IMR-90 (cell line): ENCODE data around the gene SIAH1. TPM values are rescaled to one million over a fixed set of nuclear protein-coding genes. Genes with fewer than 3 reads are reported as not detected.

Experiments
- ATAC-seq: fragments of 200-7000 bp; cut with Tn5 transposase; 2 replicates; pipeline ENCODE4 v1.9.1; 2020; ENCODE audit warnings: low read depth, mild to moderate bottlenecking, moderate library complexity
- BruUV-seq: library from RNA; stranded (reverse); fragments of 400-500 nt; replicated peaks from 2 replicates; lab custom pipeline; 2021; lab: Mats Ljungman, UMichigan
- CTCF ChIA-PET: fragments of 300-600 bp; formaldehyde crosslinking; extraction: SDS; loops from one replicate; lab custom pipeline; 2021; ENCODE audit warnings: antibody characterized with exemption; lab: Yijun Ruan, JAX
- POLR2A ChIA-PET: fragments of 300-600 bp; sonication (Branson Sonifier 250); formaldehyde crosslinking; loops from one replicate; lab custom pipeline; 2022; ENCODE audit warnings: antibody characterized with exemption; ENCODE audit not compliant: unreplicated experiment; lab: Charles Lee
- DNase-seq: peaks from one replicate; pipeline ENCODE4 v3.0.0; 2013
- H2AFZ ChIP-seq: replicated peaks from 2 replicates; pipeline ENCODE3; 2013; ENCODE audit warnings: low read length, mild to moderate bottlenecking; ENCODE audit not compliant: poor library complexity
- H2AK5ac ChIP-seq: 2 replicates; pipeline ENCODE4 v1.6.1; 2013; ENCODE audit warnings: low read depth, low read length, inconsistent platforms
- H2AK9ac ChIP-seq: replicated peaks from 2 replicates; pipeline ENCODE3; 2013; ENCODE audit warnings: mild to moderate bottlenecking, low read depth, low read length, moderate library complexity; ENCODE audit not compliant: poor library complexity
- H2BK120ac ChIP-seq: 2 replicates; pipeline ENCODE4 v1.6.1; 2013; ENCODE audit warnings: low read depth, low read length, inconsistent platforms
- H2BK15ac ChIP-seq: 3 replicates; pipeline ENCODE4 v1.6.1; 2013; ENCODE audit warnings: low read depth, low read length, inconsistent platforms
- H2BK20ac ChIP-seq: 2 replicates; pipeline ENCODE4 v1.6.1; 2013; ENCODE audit warnings: low read depth, mild to moderate bottlenecking, inconsistent platforms, low read length, moderate library complexity
- H2BK5ac ChIP-seq: 2 replicates; pipeline ENCODE4 v1.6.1; 2013; ENCODE audit warnings: mild to moderate bottlenecking, low read depth, low read length, inconsistent platforms; ENCODE audit not compliant: poor library complexity, severe bottlenecking
- H3K14ac ChIP-seq: replicated peaks from 2 replicates; pipeline ENCODE4 v1.6.1; 2013; ENCODE audit warnings: low read depth, low read length, inconsistent platforms
- H3K18ac ChIP-seq: 2 replicates; pipeline ENCODE4 v1.6.1; 2013; ENCODE audit warnings: low read depth, low read length, control low read depth
- H3K23ac ChIP-seq: 2 replicates; pipeline ENCODE4 v1.6.1; 2013; ENCODE audit warnings: low read depth, low read length, inconsistent platforms
- H3K27ac ChIP-seq: 2 replicates; pipeline ENCODE4 v1.5.1; 2013; ENCODE audit warnings: mild to moderate bottlenecking, control low read depth, low read length; ENCODE audit not compliant: insufficient read depth
- H3K27me3 ChIP-seq: 2 replicates; pipeline ENCODE4 v1.6.1; 2013; ENCODE audit warnings: low read length; ENCODE audit not compliant: control insufficient read depth, insufficient read depth
- H3K36me3 ChIP-seq: 2 replicates; pipeline ENCODE4 v1.6.1; 2013; ENCODE audit warnings: low read length, mixed read lengths; ENCODE audit not compliant: control insufficient read depth, insufficient read depth
- H3K4ac ChIP-seq: 2 replicates; pipeline ENCODE4 v1.6.1; 2013; ENCODE audit warnings: low read depth, low read length, inconsistent platforms
- H3K4me1 ChIP-seq: 2 replicates; pipeline ENCODE4 v1.6.1; 2013; ENCODE audit warnings: low read length, mixed read lengths; ENCODE audit not compliant: control insufficient read depth, insufficient read depth
- H3K4me2 ChIP-seq: 2 replicates; pipeline ENCODE4 v1.6.1; 2013; ENCODE audit warnings: low read depth, mild to moderate bottlenecking, control low read depth, low read length, moderate library complexity
- H3K4me3 ChIP-seq: 2 replicates; pipeline ENCODE4 v1.5.1; 2013; ENCODE audit warnings: low read depth, mild to moderate bottlenecking, control low read depth, low read length, moderate library complexity; ENCODE audit not compliant: insufficient read depth
- H3K56ac ChIP-seq: 2 replicates; pipeline ENCODE4 v1.6.1; 2013; ENCODE audit warnings: low read length, inconsistent platforms; ENCODE audit not compliant: insufficient read depth; ENCODE audit errors: extremely low read depth
- H3K79me1 ChIP-seq, 2 experiments: 2 replicates each; pipeline ENCODE4 v1.6.1; 2013; ENCODE audit warnings: low read length in 2 of 2, inconsistent platforms in 1 of 2, low read depth in 1 of 2
- H3K9ac ChIP-seq: 2 replicates; pipeline ENCODE4 v1.6.1; 2013; ENCODE audit warnings: low read depth, low read length, control low read depth
- H3K9me1 ChIP-seq: 2 replicates; pipeline ENCODE4 v1.6.1; 2013; ENCODE audit warnings: low read length, inconsistent platforms; ENCODE audit not compliant: insufficient read depth
- H3K9me3 ChIP-seq: 2 replicates; pipeline ENCODE4 v1.6.1; 2013; ENCODE audit warnings: low read length; ENCODE audit not compliant: control insufficient read depth, insufficient read depth
- H4K20me1 ChIP-seq: 2 replicates; pipeline ENCODE4 v1.6.1; 2013; ENCODE audit warnings: low read length, inconsistent platforms; ENCODE audit not compliant: insufficient read depth
- H4K5ac ChIP-seq: 2 replicates; pipeline ENCODE4 v1.6.1; 2013; ENCODE audit warnings: mild to moderate bottlenecking, low read depth, low read length, control low read depth
- H4K8ac ChIP-seq, 2 experiments: 2 replicates each; pipeline ENCODE4 v1.6.1; 2013; ENCODE audit warnings: low read depth in 2 of 2, low read length in 2 of 2, control low read depth in 1 of 2, inconsistent platforms in 1 of 2
- H4K91ac ChIP-seq: 2 replicates; pipeline ENCODE4 v1.6.1; 2013; ENCODE audit warnings: low read depth, low read length, inconsistent platforms; ENCODE audit not compliant: insufficient read depth
- BHLHE40 ChIP-seq: fragments of 150-350 bp; IDR thresholded peaks from 2 replicates; pipeline ENCODE4 v1.6.1; 2016; ENCODE audit warnings: mild to moderate bottlenecking, low read depth, low read length
- ELK1 ChIP-seq: fragments of 150-350 bp; IDR thresholded peaks from 2 replicates; pipeline ENCODE4 v1.6.1; 2016; ENCODE audit warnings: low read depth, mild to moderate bottlenecking, low read length, moderate library complexity, borderline replicate concordance
- MXI1 ChIP-seq: IDR thresholded peaks from 2 replicates; pipeline ENCODE4 v1.6.1; 2012; ENCODE audit warnings: low read depth, mild to moderate bottlenecking, low read length, moderate library complexity, borderline replicate concordance
- WGBS, 2 experiments: methylation state at CpG; one replicate each; pipeline versions ENCODE4 v1.1.5 to v1.1.7; 2013; ENCODE audit warnings: missing lambda C conversion rate in 2 of 2; ENCODE audit not compliant: insufficient read length in 1 of 2; ENCODE audit errors: extremely low coverage in 2 of 2; 5-methylcytosine and 5-hydroxymethylcytosine counted together
- dilution Hi-C: fragments of 300-500 bp; cut with HindIII; formaldehyde crosslinking; loops from one replicate; pipeline ENCODE4 v1.14.3; 2018; ENCODE audit warnings: low sequenced_read_pairs; ENCODE audit not compliant: unreplicated experiment
- in situ Hi-C: fragments of 300-500 bp; cut with MboI; formaldehyde crosslinking; loops from 3 replicates; pipeline ENCODE4 v1.14.3; 2019; ENCODE audit warnings: low sequenced_read_pairs, inconsistent platforms, mixed read lengths
- intact Hi-C: fragments of 100-400 bp; cut with micrococcal nuclease; formaldehyde crosslinking; loops from 2 replicates; pipeline ENCODE4 v1.10.0; 2022
- polyA plus RNA-seq, 3 experiments: library from polyadenylated mRNA; depleted of rRNA; stranded (reverse); fragments of >200 nt; gene quantifications; 2 replicates each; pipeline ENCODE4 v1.2.3, GENCODE V29; 2012; ENCODE audit warnings: low replicate concordance in 1 of 3
- total RNA-seq: library from RNA; depleted of rRNA; stranded (reverse); fragments of >200 nt; gene quantifications from 2 replicates; pipeline ENCODE4 v1.2.3, GENCODE V29; 2012

SIAH1 gene
- total and polyA plus RNA-seq, 2 of the 4 experiments (the other 2 are of a cell fraction) = 10.3 to 17.7 TPM

DNA sequence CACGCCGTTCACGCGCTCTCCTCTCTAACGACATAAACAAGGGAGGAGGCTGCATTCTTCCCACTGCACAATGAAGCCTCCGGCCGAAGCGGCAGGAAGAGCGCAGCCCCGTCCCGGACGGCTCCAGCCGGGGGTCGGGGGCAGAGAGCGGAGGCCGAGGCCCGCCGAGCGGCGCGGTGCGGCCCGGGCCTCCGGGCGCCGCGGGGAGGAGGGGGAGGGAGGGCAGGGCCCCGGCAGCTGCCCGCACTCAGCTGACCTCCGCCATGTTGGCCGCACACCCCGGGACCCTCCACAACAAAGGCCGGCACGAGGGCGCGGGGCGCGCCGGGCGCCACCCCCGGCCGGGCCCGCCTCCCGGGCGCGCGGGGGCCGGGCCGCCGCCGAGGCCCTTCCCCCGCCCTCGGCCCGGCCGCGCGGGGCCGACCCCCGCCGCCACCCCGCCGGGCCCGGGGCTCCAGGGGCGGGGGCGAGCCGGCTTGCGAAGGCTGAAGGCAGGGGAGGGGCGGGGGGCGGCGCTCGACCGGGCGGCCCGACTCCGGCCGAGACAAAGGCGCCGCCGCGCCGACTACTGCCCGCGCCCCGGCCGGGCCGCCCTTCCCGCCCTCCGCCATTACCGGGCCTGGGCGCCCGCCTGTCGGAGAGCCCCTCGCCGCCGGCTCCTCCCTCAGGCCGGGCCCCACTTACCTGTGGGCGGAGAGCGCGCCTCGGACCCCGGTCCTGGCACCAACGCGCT, 527 bp downstream of the SIAH1 start:
- 1% methylated on average over 21 of the region's 103 CpGs; no CpG with 5 or more reads in 1 of the 2 experiments for WGBS, 2 experiments
- intact Hi-C loops = loop anchor here (1.0 to 5.0 kb wide), 4 partner anchors 18 to 223 kb away; no protein-coding TSS in a partner anchor

More for the DNA sequence above, 527 bp downstream of the SIAH1 start:
- Histone ChIP-seq H3K79me1 (peaks cover 0 to 36% of the 10 kb centered on the region in 2 experiments; a peak in 3 of 4 replicates), H3K4ac (peak overlapping the region; percentile 75), H3K36me3 (no peaks in the 10 kb centered on the region), H4K91ac (peak overlapping the region; percentile 60), H2BK20ac (no peak overlapping the region), H4K5ac (peak overlapping the region; percentile 38), H2AFZ (peak overlapping the region; percentile 100), H3K9me1 (peaks cover 6% of the 10 kb centered on the region; the same call in 1 of the 2 replicates), H2BK5ac (peak overlapping the region; percentile 97), H2BK15ac (no peak overlapping the region), H3K23ac (peak overlapping the region; percentile 95), H3K27me3 (no peaks in the 10 kb centered on the region), H2AK5ac (no peak overlapping the region), H3K9me3 (no peaks in the 10 kb centered on the region), H3K4me3 (peak overlapping the region; percentile 95), H4K8ac (peak overlapping the region; percentile 58 to 72; a peak in 2 of 4 replicates), H3K9ac (peak overlapping the region; percentile 96), H3K27ac (peak overlapping the region; percentile 97), H4K20me1 (peaks cover 34% of the 10 kb centered on the region), H3K4me2 (peak overlapping the region; percentile 96), H2BK120ac (peak overlapping the region; percentile 46), H3K56ac (peak overlapping the region; percentile 67), H3K14ac (peak overlapping the region; percentile 95), H2AK9ac (peak overlapping the region; percentile 97), H3K4me1 (peaks cover 1% of the 10 kb centered on the region), H3K18ac (peak overlapping the region; percentile 79)
- TF ChIP-seq MXI1 (peak; percentile 20; the same call in 1 of the 2 replicates), BHLHE40 (peak; percentile 25; the same call in 1 of the 2 replicates), ELK1 (no peak)
- dilution Hi-C loops (no loop called here), in situ Hi-C loops (no loop called here)
- ATAC-seq = peak; percentile 65
- DNase-seq = peak; percentile 40
- POLR2A ChIA-PET = interaction anchor here (0.5 to 1.0 kb wide), 3 partner anchors 24 to 67 kb away, joined by 3 to 5 read pairs (median 4); no protein-coding TSS in a partner anchor
- CTCF ChIA-PET = interaction anchor here (2.5 kb wide), 1 partner anchor 239 kb away, joined by 11 read pairs; no protein-coding TSS in a partner anchor
- no TSS peak for BruUV-seq
